Spinal cord (tissue), 10 donors: Measurements from ENCODE around the gene KRTAP12-3. TPM values are rescaled to one million over a fixed set of nuclear protein-coding genes. Genes with fewer than 3 reads are reported as not detected.

Experiments used
- DNase-seq, 6 donors: peaks; one replicate each; pipeline versions ENCODE4 v3.0.0 to v3.0.0-alpha.2; 2013 to 2015; ENCODE audit warnings: low spot score in 6 of 6, low read depth in 4 of 6
- H3K27ac ChIP-seq: one replicate; pipeline ENCODE4 v1.5.1; 2013; ENCODE audit warnings: low read depth, low read length, control low read depth
- H3K27me3 ChIP-seq: one replicate; pipeline ENCODE4 v1.6.1; 2013; ENCODE audit warnings: low read length; ENCODE audit not compliant: control insufficient read depth, insufficient read depth
- H3K36me3 ChIP-seq: one replicate; pipeline ENCODE4 v1.6.1; 2013; ENCODE audit warnings: low read length; ENCODE audit not compliant: control insufficient read depth, insufficient read depth
- H3K4me1 ChIP-seq: one replicate; pipeline ENCODE4 v1.6.1; 2013; ENCODE audit warnings: low read length; ENCODE audit not compliant: control insufficient read depth, insufficient read depth
- H3K4me3 ChIP-seq: one replicate; pipeline ENCODE4 v1.5.1; 2013; ENCODE audit warnings: low read depth, low read length, control low read depth
- H3K9me3 ChIP-seq: one replicate; pipeline ENCODE4 v1.6.1; 2013; ENCODE audit warnings: low read length; ENCODE audit not compliant: control insufficient read depth, insufficient read depth
- WGBS: methylation state at CpG from one replicate; pipeline ENCODE4 v1.1.5; 2013; ENCODE audit warnings: missing lambda C conversion rate; ENCODE audit not compliant: insufficient coverage; 5-methylcytosine and 5-hydroxymethylcytosine counted together
- polyA plus RNA-seq, 2 donors: library from polyadenylated mRNA; unstranded; fragments of 120-200 nt; gene quantifications; one replicate each; pipeline ENCODE4 v1.2.1, GENCODE V29; 2013; ENCODE audit not compliant: insufficient read length in 2 of 2
- total RNA-seq, 2 donors: library from RNA; depleted of rRNA in 1 of 2; stranded (reverse); fragments of 120-200 nt in 1 of 2; fragments of >200 nt in 1 of 2; gene quantifications; one replicate each; pipeline versions ENCODE4 v1.2.3 to v1.2.4, GENCODE V29; 2013 to 2014
- donor health status: healthy.

KRTAP12-3 gene
- total and polyA plus RNA-seq, 4 donors = not detected

GRCh38 chr21:44701541-44701940 lies 43.8 kb downstream of the KRTAP12-3 start:
- Histone ChIP-seq H3K27me3 (peaks cover 55% of the 10 kb centered on the region), H3K4me3 (no peak overlapping the region), H3K36me3 (no peaks in the 10 kb centered on the region), H3K4me1 (peaks cover 18% of the 10 kb centered on the region), H3K9me3 (no peaks in the 10 kb centered on the region), H3K27ac (no peak overlapping the region)
- no peak for DNase-seq
- 42% methylated on average over 9 of the region's 12 CpGs for WGBS

- no peaks in the 10 kb centered on the region for H3K9me3 ChIP-seq
- WGBS = 72% methylated on average over 18 of the region's 22 CpGs
- DNase-seq = no peak
Observed at GRCh38 chr21:44702111-44702972, 44.6 kb downstream of the KRTAP12-3 start.

DNA sequence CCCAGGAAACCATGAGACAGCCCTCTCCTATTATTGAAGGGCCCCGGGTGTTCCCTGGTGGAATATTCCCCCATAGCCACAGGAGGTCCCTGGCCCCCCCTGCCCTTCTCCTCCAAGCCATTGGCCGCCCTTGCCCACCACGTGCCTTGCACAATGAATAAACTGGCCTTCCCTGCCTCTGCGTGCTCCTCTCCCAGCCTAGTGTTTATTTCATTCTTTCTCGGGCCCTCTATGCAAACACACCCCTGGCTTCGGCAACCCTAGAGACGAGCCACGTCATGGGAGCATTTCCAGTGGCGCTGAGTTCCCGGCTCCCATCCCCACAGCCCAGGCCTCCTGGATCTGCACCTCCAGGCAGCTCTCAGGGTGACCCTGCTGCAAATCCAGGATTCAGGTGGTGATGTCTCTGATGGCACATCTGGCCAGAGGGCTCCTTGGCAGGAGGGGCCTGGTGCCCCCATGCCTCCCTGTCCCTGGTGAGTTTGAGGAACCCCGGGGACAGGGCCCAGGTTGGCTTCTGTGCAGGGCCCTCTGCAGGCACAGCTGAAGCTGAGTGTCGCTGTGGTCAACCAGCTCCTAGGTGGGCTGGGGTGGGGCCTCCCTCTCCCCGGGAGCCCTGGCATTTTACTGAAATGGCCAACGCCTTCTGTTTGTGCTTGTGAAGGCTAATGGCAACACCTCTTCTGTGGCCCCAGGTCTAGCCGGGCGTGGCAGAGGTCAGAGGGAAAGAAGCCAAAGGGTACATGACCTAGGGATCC lies 45.4 kb downstream of the KRTAP12-3 start:
- Histone ChIP-seq H3K4me3 (no peak overlapping the region), H3K9me3 (no peaks in the 10 kb centered on the region), H3K27me3 (peaks cover 63% of the 10 kb centered on the region), H3K36me3 (no peaks in the 10 kb centered on the region), H3K4me1 (peaks cover 23% of the 10 kb centered on the region), H3K27ac (no peak overlapping the region)
- DNase-seq = no peak
- 46% methylated on average over 16 of the region's 16 CpGs for WGBS

More at GRCh38 chr21:44702111-44702972, 44.6 kb downstream of the KRTAP12-3 start:
- Histone ChIP-seq H3K4me1 (peaks cover 24% of the 10 kb centered on the region), H3K36me3 (no peaks in the 10 kb centered on the region), H3K27me3 (peaks cover 63% of the 10 kb centered on the region), H3K4me3 (no peak overlapping the region), H3K27ac (no peak overlapping the region)

DNA sequence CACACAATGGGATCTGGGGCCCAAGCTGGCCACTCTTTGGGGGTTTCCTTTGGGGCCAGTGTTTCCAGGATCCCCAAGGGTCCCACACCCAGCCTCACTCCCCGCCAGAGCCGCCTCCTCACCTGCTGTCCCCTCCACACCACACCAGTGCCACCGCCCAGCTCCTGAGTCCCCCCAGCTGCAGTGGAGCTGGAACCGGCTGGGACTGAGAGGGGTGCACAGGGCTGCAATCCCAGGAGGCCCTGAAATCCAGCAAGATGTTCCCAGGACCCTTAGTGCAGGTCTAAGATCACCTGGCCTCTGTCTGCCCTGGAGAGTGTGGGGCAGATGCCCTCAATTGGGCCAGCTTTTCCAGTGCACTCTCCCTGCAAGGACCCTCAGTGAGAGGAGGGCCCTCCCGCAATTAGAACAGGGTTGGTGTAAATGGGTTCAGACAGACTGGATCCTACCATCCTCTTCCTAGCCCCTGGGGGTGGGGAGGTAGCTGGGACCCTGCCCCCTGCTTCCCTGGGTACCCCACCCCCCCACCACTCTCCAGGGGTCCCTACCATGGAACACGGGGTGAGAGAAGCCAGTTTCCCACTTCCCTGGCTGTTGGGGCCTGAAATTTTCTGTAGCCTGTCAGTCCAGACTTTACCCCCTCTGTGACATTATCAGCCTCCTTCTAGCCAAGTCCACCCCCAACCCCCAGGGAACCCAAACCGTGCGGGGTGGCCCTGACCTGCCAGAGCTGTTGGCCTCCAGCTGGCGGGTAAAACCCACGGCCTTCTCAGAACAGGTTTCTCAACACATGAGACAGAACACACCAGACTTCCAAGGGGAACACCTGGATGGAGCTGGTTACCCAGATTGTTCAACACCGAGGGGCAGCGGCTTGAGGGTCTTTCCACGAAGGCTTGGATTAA lies 46.3 kb downstream of the KRTAP12-3 start:
- Histone ChIP-seq H3K4me3 (no peak overlapping the region), H3K4me1 (peaks cover 23% of the 10 kb centered on the region), H3K27me3 (peaks cover 68% of the 10 kb centered on the region), H3K36me3 (no peaks in the 10 kb centered on the region), H3K27ac (no peak overlapping the region), H3K9me3 (no peaks in the 10 kb centered on the region)
- DNase-seq = no peak
- WGBS = 42% methylated on average over 12 of the region's 13 CpGs

DNA sequence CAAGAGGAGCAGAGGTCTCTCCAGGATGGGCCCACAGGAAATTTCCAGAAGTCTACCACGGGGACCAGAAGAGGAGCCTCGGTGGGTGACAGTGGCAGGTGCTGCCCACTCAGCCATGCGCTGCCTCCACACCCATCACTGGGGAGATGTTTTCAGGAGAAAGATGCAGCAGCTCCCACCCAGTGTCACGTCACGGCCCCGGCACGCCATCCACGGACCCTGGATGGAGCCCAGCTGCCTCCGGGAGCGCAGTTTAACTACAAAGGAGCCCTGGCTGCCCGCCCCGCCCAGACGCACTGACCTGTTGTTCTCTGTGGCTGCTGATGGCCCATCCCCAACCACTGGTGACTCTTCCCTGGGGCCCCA lies 46.9 kb downstream of the KRTAP12-3 start:
- H3K27me3 ChIP-seq = peaks cover 74% of the 10 kb centered on the region
- WGBS = 13% methylated on average over 13 of the region's 13 CpGs

DNA sequence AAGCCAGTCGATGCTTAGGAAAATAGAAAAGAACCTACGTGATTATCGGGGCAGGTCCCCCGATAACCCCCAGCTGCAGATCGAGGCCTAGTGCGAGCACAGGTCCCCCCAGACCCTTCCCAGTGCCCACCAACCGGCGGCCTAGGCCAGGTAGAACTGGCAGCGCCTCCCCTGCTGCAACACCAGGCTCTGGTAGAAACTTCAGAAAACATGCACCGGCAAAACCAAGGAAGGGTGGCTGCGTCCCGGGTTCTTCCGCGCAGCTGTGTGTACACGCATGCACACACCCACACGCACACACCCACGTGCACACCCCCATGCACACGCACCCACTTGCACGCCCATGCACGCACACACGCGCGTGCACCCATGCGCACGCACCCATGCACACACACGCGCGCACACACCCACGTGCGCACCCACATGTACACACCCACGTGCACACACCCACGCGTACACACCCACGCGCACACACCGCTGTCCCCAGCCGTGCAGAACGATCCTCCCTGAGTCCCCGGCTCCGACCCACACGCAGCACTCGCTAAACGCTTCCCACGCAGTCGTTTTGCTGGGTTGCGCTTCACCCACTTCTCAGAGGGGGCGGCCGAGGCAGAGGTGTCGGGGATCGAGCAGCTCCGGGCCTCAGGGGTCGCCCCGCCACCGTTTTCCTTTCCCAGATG lies 48.4 kb downstream of the KRTAP12-3 start:
- no peak for DNase-seq
- Histone ChIP-seq H3K4me1 (peaks cover 44% of the 10 kb centered on the region), H3K36me3 (no peaks in the 10 kb centered on the region), H3K27me3 (peaks cover 81% of the 10 kb centered on the region), H3K27ac (no peak overlapping the region), H3K4me3 (no peak overlapping the region), H3K9me3 (no peaks in the 10 kb centered on the region)
- 4% methylated on average over 53 of the region's 54 CpGs for WGBS

More for the DNA sequence above, 46.9 kb downstream of the KRTAP12-3 start:
- no peak for DNase-seq
- H3K9me3 ChIP-seq = no peaks in the 10 kb centered on the region
- peaks cover 29% of the 10 kb centered on the region for H3K4me1 ChIP-seq
- H3K4me3 ChIP-seq = no peak overlapping the region
- H3K27ac ChIP-seq = no peak overlapping the region
- H3K36me3 ChIP-seq = no peaks in the 10 kb centered on the region

GRCh38 chr21:44706706-44707581 lies 49.2 kb downstream of the KRTAP12-3 start:
- H3K4me3 ChIP-seq = no peak overlapping the region
- H3K27me3 ChIP-seq = peaks cover 86% of the 10 kb centered on the region
- no peaks in the 10 kb centered on the region for H3K36me3 ChIP-seq
- H3K9me3 ChIP-seq = no peaks in the 10 kb centered on the region
- H3K4me1 ChIP-seq = peaks cover 52% of the 10 kb centered on the region
- no peak overlapping the region for H3K27ac ChIP-seq
- DNase-seq = no peak
- WGBS = 2% methylated on average over 20 of the region's 46 CpGs
